ENCODE data around the gene ATG13. TPM values are rescaled to one million over a fixed set of nuclear protein-coding genes. Genes with fewer than 3 reads are reported as not detected.

Gene ATG13
- total RNA-seq, 2 donors from 2014 or later = 54.5 to 80.2 TPM

GRCh38 chr11:46692450-46692849 is 75.1 kb downstream of the ATG13 start:
- H3K4me3 ChIP-seq = no peak overlapping the region
- TF ChIP-seq CTCF (IDR thresholded peaks at IDR 0.05) = no peak
- no peaks in the 10 kb centered on the region for H3K9me3 ChIP-seq
- peaks cover 58% of the 10 kb centered on the region for H3K36me3 ChIP-seq
- peaks cover 0 to 55% of the 10 kb centered on the region in 2 donors for H3K4me1 ChIP-seq
- H3K27me3 ChIP-seq = no peaks in the 10 kb centered on the region
- DNase-seq (ENCODE audit: low spot score) = no peak
- peak overlapping the region in 1 of 2 donors; percentile 38 for H3K27ac ChIP-seq

- H3K27ac ChIP-seq = peak overlapping the region; percentile 94 to 96
- no peak overlapping the region for H3K4me3 ChIP-seq
- no peak for TF ChIP-seq CTCF (IDR thresholded peaks at IDR 0.05)
- no peaks in the 10 kb centered on the region for H3K9me3 ChIP-seq
- H3K27me3 ChIP-seq = no peaks in the 10 kb centered on the region
- H3K36me3 ChIP-seq = peaks cover 51% of the 10 kb centered on the region
- no peak for DNase-seq (ENCODE audit: low spot score)
- peaks cover 0 to 56% of the 10 kb centered on the region in 2 donors for H3K4me1 ChIP-seq
These were observed 76.3 kb downstream of the ATG13 start for GRCh38 chr11:46693597-46694012.

DNA sequence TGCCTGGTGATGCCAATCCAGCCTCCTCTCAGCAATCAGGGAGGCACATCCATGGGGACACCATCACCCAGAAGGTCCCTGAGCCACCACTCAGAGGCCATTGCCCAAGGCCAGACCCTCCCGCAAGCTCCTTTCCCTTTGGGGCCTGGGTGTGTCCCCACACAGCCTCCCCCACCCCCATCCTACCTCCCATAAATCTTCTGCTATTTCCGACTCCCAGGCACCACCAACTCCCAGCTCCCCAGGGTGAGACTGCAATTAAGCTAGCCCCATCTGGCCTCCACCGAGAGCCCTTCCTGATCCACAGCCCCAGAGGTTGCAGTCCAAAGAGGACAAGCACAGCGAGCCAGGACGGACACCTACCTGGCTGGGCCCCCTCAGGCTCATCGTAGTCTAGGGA is 76.7 kb downstream of the ATG13 start:
- Histone ChIP-seq H3K27me3 (no peaks in the 10 kb centered on the region), H3K27ac (peak overlapping the region; percentile 94 to 96), H3K4me3 (no peak overlapping the region), H3K9me3 (no peaks in the 10 kb centered on the region), H3K36me3 (peaks cover 51% of the 10 kb centered on the region), H3K4me1 (peaks cover 0 to 61% of the 10 kb centered on the region in 2 donors)
- DNase-seq (ENCODE audit: low spot score) = no peak
- no peak for TF ChIP-seq CTCF (IDR thresholded peaks at IDR 0.05)

GRCh38 chr11:46694607-46695006 is 77.3 kb downstream of the ATG13 start:
- no peaks in the 10 kb centered on the region for H3K9me3 ChIP-seq
- no peak for DNase-seq (ENCODE audit: low spot score)
- no peak overlapping the region for H3K4me3 ChIP-seq
- TF ChIP-seq CTCF (IDR thresholded peaks at IDR 0.05) = no peak
- H3K36me3 ChIP-seq = peaks cover 50% of the 10 kb centered on the region
- H3K27ac ChIP-seq = peak overlapping the region; percentile 94 to 96
- no peaks in the 10 kb centered on the region for H3K27me3 ChIP-seq
- H3K4me1 ChIP-seq = peaks cover 0 to 66% of the 10 kb centered on the region in 2 donors

- TF ChIP-seq CTCF (IDR thresholded peaks at IDR 0.05) = no peak
- H3K27me3 ChIP-seq = no peaks in the 10 kb centered on the region
- H3K4me3 ChIP-seq = no peak overlapping the region
- H3K9me3 ChIP-seq = no peaks in the 10 kb centered on the region
- H3K4me1 ChIP-seq = peaks cover 0 to 69% of the 10 kb centered on the region in 2 donors
- DNase-seq (ENCODE audit: low spot score) = no peak
- peaks cover 42% of the 10 kb centered on the region for H3K36me3 ChIP-seq
- peak overlapping the region; percentile 94 to 96 for H3K27ac ChIP-seq
These were observed 78.2 kb downstream of the ATG13 start for GRCh38 chr11:46695345-46696211.
